ENCODE results near the gene CUBN. TPM values are rescaled to one million over a fixed set of nuclear protein-coding genes. Genes with fewer than 3 reads are reported as not detected.

Gene CUBN
- total and polyA plus RNA-seq, 5 donors from 2014 or later, result 0.01 to 4.7 (median 0.15) TPM

- H3K4me3 ChIP-seq (ENCODE audit: low read depth, low read length), result no peak overlapping the region
- Mint-ChIP-seq H3K4me1 (peaks cover 30 to 43% (median 38%) of the 10 kb centered on the region in 4 donors), H3K27me3 (no peaks in the 10 kb centered on the region), H3K36me3 (no peaks in the 10 kb centered on the region), H3K4me3 (no peak overlapping the region), H3K27ac (peak overlapping the region in 1 of 3 donors; percentile 3), H3K9me3 (peaks cover 0 to 1% (median 0%) of the 10 kb centered on the region in 7 donors)
- DNase-seq, result no peak
- ATAC-seq (ENCODE audit: low read depth in 2 of 2), result no peak
- H3K36me3 ChIP-seq (ENCODE audit: control insufficient read depth, insufficient read depth, low read length), result no peaks in the 10 kb centered on the region
- H3K27ac ChIP-seq (ENCODE audit: insufficient read depth, low read length, poor library complexity, severe bottlenecking), result no peak overlapping the region
- H3K9me3 ChIP-seq (ENCODE audit: control insufficient read depth in 2 of 2, low read length in 2 of 2), result no peaks in the 10 kb centered on the region
- peaks cover 28% of the 10 kb centered on the region for H3K4me1 ChIP-seq (ENCODE audit: control insufficient read depth, insufficient read depth, low read length, poor library complexity, severe bottlenecking)
- no peaks in the 10 kb centered on the region for H3K27me3 ChIP-seq (ENCODE audit: control insufficient read depth, insufficient read depth, low read length)
These were observed 129.8 kb downstream of the CUBN start for GRCh38 chr10:16999665-17000451.

- Histone ChIP-seq H3K27ac (ENCODE audit: insufficient read depth, low read length, poor library complexity, severe bottlenecking) (no peak overlapping the region), H3K36me3 (ENCODE audit: control insufficient read depth, insufficient read depth, low read length) (no peaks in the 10 kb centered on the region), H3K4me1 (ENCODE audit: control insufficient read depth, insufficient read depth, low read length, poor library complexity, severe bottlenecking) (peaks cover 7% of the 10 kb centered on the region), H3K9me3 (ENCODE audit: control insufficient read depth in 2 of 2, low read length in 2 of 2) (no peaks in the 10 kb centered on the region), H3K27me3 (ENCODE audit: control insufficient read depth, insufficient read depth, low read length) (no peaks in the 10 kb centered on the region), H3K4me3 (ENCODE audit: low read depth, low read length) (no peak overlapping the region)
- Mint-ChIP-seq H3K36me3 (no peaks in the 10 kb centered on the region), H3K27me3 (peaks cover 4% of the 10 kb centered on the region), H3K27ac (peak overlapping the region in 2 of 3 donors; percentile 64 to 72), H3K4me1 (peaks cover 10 to 25% (median 12%) of the 10 kb centered on the region in 4 donors), H3K4me3 (peak overlapping the region in 1 of 4 donors; percentile 33), H3K9me3 (peaks cover 0 to 1% (median 0%) of the 10 kb centered on the region in 7 donors)
- DNase-seq (no peak), ATAC-seq (ENCODE audit: low read depth in 2 of 2) (no peak)
These were observed 133.1 kb downstream of the CUBN start for GRCh38 chr10:16996530-16996964.

GRCh38 chr10:16995867-16996529, 133.6 kb downstream of the CUBN start:
- Histone ChIP-seq H3K36me3 (ENCODE audit: control insufficient read depth, insufficient read depth, low read length) (no peaks in the 10 kb centered on the region), H3K27ac (ENCODE audit: insufficient read depth, low read length, poor library complexity, severe bottlenecking) (no peak overlapping the region), H3K9me3 (ENCODE audit: control insufficient read depth in 2 of 2, low read length in 2 of 2) (no peaks in the 10 kb centered on the region), H3K4me1 (ENCODE audit: control insufficient read depth, insufficient read depth, low read length, poor library complexity, severe bottlenecking) (peaks cover 7% of the 10 kb centered on the region), H3K4me3 (ENCODE audit: low read depth, low read length) (no peak overlapping the region), H3K27me3 (ENCODE audit: control insufficient read depth, insufficient read depth, low read length) (no peaks in the 10 kb centered on the region)
- ATAC-seq (ENCODE audit: low read depth in 2 of 2), result no peak
- Mint-ChIP-seq H3K27me3 (peaks cover 4% of the 10 kb centered on the region), H3K27ac (peak overlapping the region in 2 of 3 donors; percentile 64 to 72), H3K4me3 (peak overlapping the region in 1 of 4 donors; percentile 33), H3K4me1 (peaks cover 7 to 22% (median 11%) of the 10 kb centered on the region in 4 donors), H3K36me3 (no peaks in the 10 kb centered on the region), H3K9me3 (peaks cover 0 to under 1% (median 0%) of the 10 kb centered on the region in 7 donors)
- DNase-seq, result peak in 1 of 3 donors; percentile 22

- Histone ChIP-seq H3K36me3 (ENCODE audit: control insufficient read depth, insufficient read depth, low read length) (no peaks in the 10 kb centered on the region), H3K9me3 (ENCODE audit: control insufficient read depth in 2 of 2, low read length in 2 of 2) (no peaks in the 10 kb centered on the region), H3K27ac (ENCODE audit: insufficient read depth, low read length, poor library complexity, severe bottlenecking) (no peak overlapping the region), H3K4me1 (ENCODE audit: control insufficient read depth, insufficient read depth, low read length, poor library complexity, severe bottlenecking) (peaks cover 7% of the 10 kb centered on the region), H3K4me3 (ENCODE audit: low read depth, low read length) (no peak overlapping the region), H3K27me3 (ENCODE audit: control insufficient read depth, insufficient read depth, low read length) (no peaks in the 10 kb centered on the region)
- ATAC-seq (ENCODE audit: low read depth in 2 of 2) (no peak), DNase-seq (no peak)
- Mint-ChIP-seq H3K4me1 (peaks cover 7 to 18% (median 11%) of the 10 kb centered on the region in 4 donors), H3K27me3 (peaks cover 4% of the 10 kb centered on the region), H3K36me3 (peaks cover 3% of the 10 kb centered on the region), H3K27ac (no peak overlapping the region), H3K9me3 (no peaks in the 10 kb centered on the region), H3K4me3 (no peak overlapping the region)
These were observed 136.4 kb downstream of the CUBN start for GRCh38 chr10:16993186-16993585.

- no peak overlapping the region for H3K27ac ChIP-seq (ENCODE audit: insufficient read depth, low read length, poor library complexity, severe bottlenecking)
- Mint-ChIP-seq H3K27me3 (peaks cover 4% of the 10 kb centered on the region), H3K36me3 (peaks cover 3% of the 10 kb centered on the region), H3K27ac (no peak overlapping the region), H3K9me3 (no peaks in the 10 kb centered on the region), H3K4me1 (peaks cover 7 to 18% (median 11%) of the 10 kb centered on the region in 4 donors), H3K4me3 (no peak overlapping the region)
- no peak overlapping the region for H3K4me3 ChIP-seq (ENCODE audit: low read depth, low read length)
- H3K27me3 ChIP-seq (ENCODE audit: control insufficient read depth, insufficient read depth, low read length), result no peaks in the 10 kb centered on the region
- H3K4me1 ChIP-seq (ENCODE audit: control insufficient read depth, insufficient read depth, low read length, poor library complexity, severe bottlenecking), result peaks cover 7% of the 10 kb centered on the region
- ATAC-seq (ENCODE audit: low read depth in 2 of 2) (no peak), DNase-seq (no peak)
- H3K36me3 ChIP-seq (ENCODE audit: control insufficient read depth, insufficient read depth, low read length), result no peaks in the 10 kb centered on the region
- no peaks in the 10 kb centered on the region for H3K9me3 ChIP-seq (ENCODE audit: control insufficient read depth in 2 of 2, low read length in 2 of 2)
These were observed 136.9 kb downstream of the CUBN start for GRCh38 chr10:16992611-16993119.

GRCh38 chr10:16991011-16991410, 138.6 kb downstream of the CUBN start:
- Histone ChIP-seq H3K36me3 (ENCODE audit: control insufficient read depth, insufficient read depth, low read length) (no peaks in the 10 kb centered on the region), H3K27ac (ENCODE audit: insufficient read depth, low read length, poor library complexity, severe bottlenecking) (no peak overlapping the region), H3K9me3 (ENCODE audit: control insufficient read depth in 2 of 2, low read length in 2 of 2) (no peaks in the 10 kb centered on the region), H3K4me3 (ENCODE audit: low read depth, low read length) (no peak overlapping the region), H3K4me1 (ENCODE audit: control insufficient read depth, insufficient read depth, low read length, poor library complexity, severe bottlenecking) (peaks cover under 1% of the 10 kb centered on the region), H3K27me3 (ENCODE audit: control insufficient read depth, insufficient read depth, low read length) (no peaks in the 10 kb centered on the region)
- peak overlapping the region in 1 of 3 donors; percentile 43 for H3K27ac Mint-ChIP-seq
- H3K27me3 Mint-ChIP-seq, result peaks cover 4% of the 10 kb centered on the region
- DNase-seq (no peak), ATAC-seq (ENCODE audit: low read depth in 2 of 2) (no peak)
- peaks cover 2 to 10% (median 4%) of the 10 kb centered on the region in 4 donors for H3K4me1 Mint-ChIP-seq
- peaks cover 3% of the 10 kb centered on the region for H3K36me3 Mint-ChIP-seq
- H3K4me3 Mint-ChIP-seq, result no peak overlapping the region
- H3K9me3 Mint-ChIP-seq, result no peaks in the 10 kb centered on the region

- Histone ChIP-seq H3K27ac (ENCODE audit: insufficient read depth, low read length, poor library complexity, severe bottlenecking) (no peak overlapping the region), H3K4me3 (ENCODE audit: low read depth, low read length) (no peak overlapping the region), H3K9me3 (ENCODE audit: control insufficient read depth in 2 of 2, low read length in 2 of 2) (no peaks in the 10 kb centered on the region), H3K27me3 (ENCODE audit: control insufficient read depth, insufficient read depth, low read length) (no peaks in the 10 kb centered on the region), H3K36me3 (ENCODE audit: control insufficient read depth, insufficient read depth, low read length) (no peaks in the 10 kb centered on the region), H3K4me1 (ENCODE audit: control insufficient read depth, insufficient read depth, low read length, poor library complexity, severe bottlenecking) (no peaks in the 10 kb centered on the region)
- Mint-ChIP-seq H3K4me1 (peaks cover 0 to under 1% (median 0%) of the 10 kb centered on the region in 4 donors), H3K9me3 (no peaks in the 10 kb centered on the region), H3K36me3 (peaks cover 11% of the 10 kb centered on the region), H3K4me3 (no peak overlapping the region), H3K27me3 (peaks cover 4% of the 10 kb centered on the region), H3K27ac (no peak overlapping the region)
- ATAC-seq (ENCODE audit: low read depth in 2 of 2) (no peak), DNase-seq (no peak)
These were observed 139.8 kb downstream of the CUBN start for GRCh38 chr10:16989826-16990293.
